ELF-1 (cell line): ENCODE data around the gene SPINT2.

Source experiments
- DNase-seq: peaks from one replicate; pipeline ENCODE4 v3.0.0-alpha.2; 2016; ENCODE audit warnings: low read depth, low spot score

Gene SPINT2

GRCh38 chr19:38267761-38268483, 3.5 kb downstream of the SPINT2 start:
- peak; percentile 55 for DNase-seq

GRCh38 chr19:38268539-38268938, 4.2 kb downstream of the SPINT2 start:
- DNase-seq = no peak

GRCh38 chr19:38270587-38271167, 6.3 kb downstream of the SPINT2 start:
- DNase-seq = peak; percentile 58

- no peak for DNase-seq
Observed at GRCh38 chr19:38273499-38273898, 9.1 kb downstream of the SPINT2 start.

GRCh38 chr19:38274739-38275138, 10.4 kb downstream of the SPINT2 start:
- DNase-seq = no peak

GRCh38 chr19:38276942-38277517, 12.7 kb downstream of the SPINT2 start:
- no peak for DNase-seq

- peak; percentile 27 for DNase-seq
Observed at GRCh38 chr19:38277549-38277948, 13.2 kb downstream of the SPINT2 start.

GRCh38 chr19:38277969-38278680, 13.8 kb downstream of the SPINT2 start:
- DNase-seq = peak; percentile 83

GRCh38 chr19:38278751-38279150, 14.4 kb downstream of the SPINT2 start:
- DNase-seq = no peak

- no peak for DNase-seq
Observed at GRCh38 chr19:38280030-38280921, 15.9 kb downstream of the SPINT2 start.

- no peak for DNase-seq
Observed at GRCh38 chr19:38281811-38282566, 17.6 kb downstream of the SPINT2 start.

GRCh38 chr19:38283271-38283670, 18.9 kb downstream of the SPINT2 start:
- no peak for DNase-seq

- DNase-seq = no peak
Observed at GRCh38 chr19:38284422-38284821, 20.0 kb downstream of the SPINT2 start.

- DNase-seq = no peak
Observed at GRCh38 chr19:38285567-38285966, 21.2 kb downstream of the SPINT2 start.

GRCh38 chr19:38287604-38288003, 23.2 kb downstream of the SPINT2 start:
- DNase-seq = no peak

- no peak for DNase-seq
Observed at GRCh38 chr19:38288123-38288855, 23.9 kb downstream of the SPINT2 start.

GRCh38 chr19:38289955-38290354, 25.6 kb downstream of the SPINT2 start:
- DNase-seq = no peak

- DNase-seq = no peak
Observed at GRCh38 chr19:38290631-38291147, 26.3 kb downstream of the SPINT2 start.

- DNase-seq = peak; percentile 26
Observed at GRCh38 chr19:38291855-38292254, 27.5 kb downstream of the SPINT2 start.

- DNase-seq = peak; percentile 36
Observed at GRCh38 chr19:38293281-38293680, 28.9 kb downstream of the SPINT2 start.
